ENCODE results near the gene PLCXD3.

DNA sequence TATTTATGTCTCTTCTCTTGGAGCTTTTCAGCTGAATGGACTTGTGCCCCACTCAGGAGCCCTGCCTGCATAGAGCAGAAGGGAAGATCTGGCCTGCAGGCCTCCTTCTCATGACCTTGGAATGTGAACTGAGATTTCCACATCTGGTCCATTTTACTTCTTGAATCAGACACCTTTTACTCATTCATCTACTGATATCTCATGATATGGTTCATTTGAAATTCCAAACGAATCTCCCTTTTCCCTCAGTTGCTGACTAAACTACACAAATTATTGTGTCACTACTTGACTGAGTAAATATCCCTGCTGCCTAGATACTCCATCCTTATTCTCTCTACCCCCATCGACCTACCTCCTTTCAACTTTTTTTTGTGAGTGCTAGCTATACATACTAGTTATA lies 138.7 kb downstream of the PLCXD3 start:
- TF ChIP-seq POLR2AphosphoS5 (IDR thresholded peaks at IDR 0.05) (no peak), POLR2A (IDR thresholded peaks at IDR 0.05) (no peak), CTCF (IDR thresholded peaks at IDR 0.05) (no peak)

All from prostate gland (tissue), 2 donors.